Transverse colon (tissue), 4 donors: ENCODE measurements around the gene SLC4A2. TPM values are rescaled to one million over a fixed set of nuclear protein-coding genes. Genes with fewer than 3 reads are reported as not detected.

ENCODE experiments used
- DNase-seq: peaks from one replicate; pipeline ENCODE4 v3.0.0-alpha.2; 2019
- H3K27ac ChIP-seq, 4 donors: fragments of 200-600 bp; sonication (generic); 2 replicates each; pipeline ENCODE4 v1.5.1; 2016 to 2018; ENCODE audit warnings: inconsistent platforms in 4 of 4
- H3K27me3 ChIP-seq: fragments of 200-600 bp; sonication (generic); 2 replicates; pipeline ENCODE4 v1.5.1; 2017; ENCODE audit warnings: inconsistent platforms
- H3K36me3 ChIP-seq, 4 donors: fragments of 200-600 bp; sonication (generic); 2 replicates each; pipeline ENCODE4 v1.5.1; 2017 to 2019; ENCODE audit warnings: inconsistent platforms in 4 of 4
- H3K4me1 ChIP-seq, 4 donors: fragments of 200-600 bp; sonication (generic); 2 replicates each; pipeline ENCODE4 v1.5.1; 2017 to 2020; ENCODE audit warnings: inconsistent platforms in 4 of 4
- H3K4me3 ChIP-seq, 4 donors: fragments of 200-600 bp; sonication (generic); 1 replicate in 1 of 4; 2 replicates in 3 of 4; pipeline versions ENCODE4 v1.5.1 to v1.6.1; 2017 to 2019; ENCODE audit warnings: inconsistent platforms in 4 of 4
- H3K9me3 ChIP-seq, 2 donors: fragments of 200-600 bp; sonication (generic); 2 replicates each; pipeline ENCODE4 v1.5.1; 2017 to 2019; ENCODE audit warnings: inconsistent platforms in 2 of 2
- CTCF ChIP-seq, 5 experiments: fragments of 200-600 bp in 3 of 5; fragments of 450-650 bp in 2 of 5; sonication (generic) in 3 of 5; IDR thresholded peaks; 1 replicate in 2 of 5; 2 replicates in 3 of 5; pipeline ENCODE4 v1.5.1; 2016 to 2017; ENCODE audit warnings: antibody characterized with exemption in 5 of 5, inconsistent platforms in 3 of 5, mild to moderate bottlenecking in 2 of 5, moderate library complexity in 1 of 5
- EP300 ChIP-seq: sonication (generic); formaldehyde crosslinking; IDR thresholded peaks from one replicate; pipeline ENCODE4 v1.6.1; 2017; ENCODE audit warnings: antibody characterized with exemption, low read depth
- POLR2A ChIP-seq: fragments of 450-650 bp; IDR thresholded peaks from one replicate; pipeline ENCODE4 v1.6.1; 2016; ENCODE audit warnings: antibody characterized with exemption, mild to moderate bottlenecking, moderate library complexity
- POLR2AphosphoS5 ChIP-seq, 3 donors: sonication (generic); formaldehyde crosslinking; IDR thresholded peaks; one replicate each; pipeline ENCODE4 v1.6.1; 2016; ENCODE audit warnings: antibody characterized with exemption in 3 of 3
- WGBS, 2 donors: methylation state at CpG; one replicate each; pipeline ENCODE4 v1.1.5; 2018; ENCODE audit warnings: low coverage in 1 of 2; 5-methylcytosine and 5-hydroxymethylcytosine counted together
- in situ Hi-C, 4 donors: fragments of 200-750 bp; cut with MboI; loops; one replicate each; pipeline versions ENCODE4 v1.15.0 to v1.15.1; 2017; ENCODE audit warnings: low sequenced_read_pairs in 3 of 4, low pct_ligation_motif_present in 1 of 4, low pct_unique_long_range_greater_than_20kb in 1 of 4
- intact Hi-C: fragments of 100-400 bp; cut with DNase I; formaldehyde crosslinking; loops from one replicate; pipeline ENCODE4 v1.15.1; 2023; ENCODE audit warnings: low total_unique reads
- total RNA-seq, 4 donors: library from RNA; depleted of rRNA; stranded (reverse); fragments of >200 nt; gene quantifications; one replicate each; pipeline ENCODE4 v1.1.0, GENCODE V29; 2016

Gene SLC4A2
- total RNA-seq, 4 donors from 2014 or later = 61.7 to 464 (median 83.2) TPM

DNA sequence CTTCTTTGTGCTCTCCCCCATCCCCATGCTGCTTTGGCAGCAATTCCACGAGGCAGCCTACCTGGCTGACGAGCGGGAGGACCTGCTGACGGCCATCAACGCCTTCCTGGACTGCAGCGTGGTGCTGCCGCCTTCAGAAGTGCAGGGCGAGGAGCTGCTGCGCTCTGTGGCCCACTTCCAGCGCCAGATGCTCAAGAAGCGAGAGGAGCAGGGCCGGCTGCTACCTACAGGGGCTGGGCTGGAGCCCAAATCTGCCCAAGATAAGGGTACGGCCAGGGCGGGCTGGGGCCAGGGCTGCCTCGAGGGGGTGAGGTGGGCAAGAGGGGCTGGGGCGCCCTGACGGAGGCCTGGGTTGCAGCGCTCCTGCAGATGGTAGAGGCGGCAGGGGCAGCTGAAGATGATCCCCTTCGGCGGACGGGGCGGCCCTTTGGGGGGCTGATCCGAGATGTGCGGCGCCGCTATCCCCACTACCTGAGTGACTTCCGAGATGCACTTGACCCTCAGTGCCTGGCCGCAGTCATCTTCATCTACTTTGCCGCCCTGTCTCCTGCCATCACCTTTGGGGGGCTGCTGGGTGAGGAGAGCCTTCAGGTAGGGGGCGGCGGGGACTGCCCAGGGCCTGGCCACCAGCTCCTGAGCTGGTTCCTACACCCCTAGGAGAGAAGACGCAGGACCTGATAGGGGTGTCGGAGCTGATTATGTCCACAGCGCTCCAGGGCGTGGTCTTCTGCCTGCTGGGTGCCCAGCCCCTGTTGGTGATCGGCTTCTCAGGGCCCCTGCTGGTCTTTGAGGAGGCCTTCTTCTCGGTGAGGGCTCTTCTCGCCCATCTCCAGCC lies 11.9 kb downstream of the SLC4A2 start:
- in situ Hi-C loops = no loop called here
- Histone ChIP-seq H3K4me3 (no peak overlapping the region), H3K27ac (no peak overlapping the region), H3K4me1 (no peaks in the 10 kb centered on the region), H3K9me3 (no peaks in the 10 kb centered on the region), H3K27me3 (no peaks in the 10 kb centered on the region), H3K36me3 (peaks cover 0 to 75% (median 31%) of the 10 kb centered on the region in 4 donors)
- DNase-seq = no peak
- intact Hi-C loops = loop anchor here (5.0 kb wide), 1 partner anchor 1544 kb away; no protein-coding TSS in a partner anchor
- TF ChIP-seq POLR2AphosphoS5 (IDR thresholded peaks at IDR 0.05) (no peak), CTCF (IDR thresholded peaks at IDR 0.05) (no peak), POLR2A (no peak), EP300 (no peak)
- WGBS, 2 donors = 95% methylated on average over 39 of the region's 39 CpGs; no CpG with 5 or more reads in 1 of the 2 donors

GRCh38 chr7:151073990-151074389 lies 14.6 kb downstream of the SLC4A2 start:
- TF ChIP-seq POLR2A = no peak
- no peak for TF ChIP-seq EP300
- no peak for TF ChIP-seq POLR2AphosphoS5 (IDR thresholded peaks at IDR 0.05)
- TF ChIP-seq CTCF (IDR thresholded peaks at IDR 0.05) = no peak
- intact Hi-C loops (loop anchor here (5.0 kb wide), 1 partner anchor 1547 kb away; no protein-coding TSS in a partner anchor), in situ Hi-C loops (no loop called here)
- H3K27ac ChIP-seq = no peak overlapping the region
- no peak for DNase-seq
- WGBS, 2 donors = 91% methylated on average over 17 of the region's 17 CpGs; no CpG with 5 or more reads in 1 of the 2 donors
- H3K36me3 ChIP-seq = peaks cover 0 to 52% (median 24%) of the 10 kb centered on the region in 4 donors
- no peaks in the 10 kb centered on the region for H3K9me3 ChIP-seq
- H3K4me1 ChIP-seq = peaks cover 0 to 17% (median 5%) of the 10 kb centered on the region in 4 donors
- no peak overlapping the region for H3K4me3 ChIP-seq
- no peaks in the 10 kb centered on the region for H3K27me3 ChIP-seq

- peaks cover 0 to 42% (median 20%) of the 10 kb centered on the region in 4 donors for H3K36me3 ChIP-seq
- intact Hi-C loops = loop anchor here (5.0 kb wide), 1 partner anchor 1548 kb away; no protein-coding TSS in a partner anchor
These were observed 15.7 kb downstream of the SLC4A2 start for GRCh38 chr7:151074817-151075661.

More at GRCh38 chr7:151074817-151075661, 15.7 kb downstream of the SLC4A2 start:
- TF ChIP-seq EP300 (no peak), POLR2AphosphoS5 (IDR thresholded peaks at IDR 0.05) (no peak), CTCF (IDR thresholded peaks at IDR 0.05) (no peak), POLR2A (no peak)
- in situ Hi-C loops = no loop called here
- Histone ChIP-seq H3K9me3 (no peaks in the 10 kb centered on the region), H3K27me3 (no peaks in the 10 kb centered on the region), H3K4me1 (peaks cover 8 to 27% (median 15%) of the 10 kb centered on the region in 4 donors), H3K27ac (no peak overlapping the region), H3K4me3 (no peak overlapping the region)
- WGBS, 2 donors = 90% methylated on average over 25 of the region's 26 CpGs; no CpG with 5 or more reads in 1 of the 2 donors
- DNase-seq = no peak
